Heart left ventricle (tissue), 13 donors: Measurements from ENCODE around the gene NAGS.
A peak's percentile ranks its signal among the peaks of the same experiment; 100 is the strongest.

Experiments used
- CTCF ChIP-seq, 12 donors: fragments of 200-600 bp; sonication (generic) in 4 of 12; IDR thresholded peaks; one replicate each; pipeline versions ENCODE4 v1.5.0 to v1.8.0; 2018 to 2022; ENCODE audit warnings: antibody characterized with exemption in 12 of 12, mild to moderate bottlenecking in 5 of 12
- POLR2A ChIP-seq, 2 donors: fragments of 450-650 bp; IDR thresholded peaks; one replicate each; pipeline ENCODE4 v1.6.1; 2017; ENCODE audit warnings: antibody characterized with exemption in 2 of 2, mild to moderate bottlenecking in 2 of 2, moderate library complexity in 2 of 2
- donor health status: ischemic (EF 13 %, LVEDD 7.1; RV severe dilation, severe dysfunction).
- donor health status: DM: no; HTN: yes; CAD: no.
- donor health status: DM: no; HTN: no; CAD: no.
- donor health status: ischemic (EF 25% LVEDD 6.9; RV normal size, moderate dysfunction).
- donor health status: ischemic (EF 25% LVEDD 5.7; RV mildly dilated, moderate dysfunction).
- donor health status: ischemic (EF 35%, LVEDD 5.7; RV mildly dilated, moderate dysfunction).
- donor health status: nonischemic (EF 11% LVEDD 7.7; RV severe dilation, severe dysfunction).
- donor health status: DM: yes; HTN: yes; CAD: no.
- donor health status: PGD.
- donor health status: ischemic (EF 29% LVEDD 5.4; RV normal size, mild dysfunction).
- donor health status: nonischemic (EF 23%, LVEDD 6.1; RV moderate dilation, normal function).

- no peak for TF ChIP-seq CTCF (IDR thresholded peaks at IDR 0.05)
- TF ChIP-seq POLR2A (IDR thresholded peaks at IDR 0.05): peak in 1 of 2 donors; percentile 8
Observed at GRCh38 chr17:44004761-44005526, 522 bp downstream of the NAGS start.
